BE2C (cell line): ENCODE results near the gene SPACA9.

Experiments used
- DNase-seq: peaks from one replicate; pipeline ENCODE4 v3.0.0-alpha.2; 2020
- H3K27me3 ChIP-seq: fragments of 250-450 bp; sonication (Bioruptor Pico); 2 replicates; pipeline ENCODE4 v1.5.1; 2020; ENCODE audit warnings: mild to moderate bottlenecking
- H3K36me3 ChIP-seq: fragments of 250-450 bp; sonication (Bioruptor Pico); 2 replicates; pipeline ENCODE4 v1.5.1; 2020; ENCODE audit warnings: mild to moderate bottlenecking
- H3K4me1 ChIP-seq: fragments of 250-450 bp; sonication (Bioruptor Pico); 2 replicates; pipeline ENCODE4 v1.5.1; 2020
- H3K4me3 ChIP-seq: 2 replicates; pipeline ENCODE4 v1.5.1; 2011; ENCODE audit warnings: low read depth, low read length
- H3K9me3 ChIP-seq: fragments of 250-450 bp; sonication (Bioruptor Pico); 2 replicates; pipeline ENCODE4 v1.5.1; 2020
- CTCF ChIP-seq: IDR thresholded peaks from 2 replicates; pipeline ENCODE4 v1.5.1; 2012; ENCODE audit warnings: mild to moderate bottlenecking, low read depth, low read length

The SPACA9 gene

GRCh38 chr9:132892400-132892799, 13.7 kb downstream of the SPACA9 start:
- no peaks in the 10 kb centered on the region for H3K4me1 ChIP-seq
- no peak for DNase-seq
- no peak for TF ChIP-seq CTCF

DNA sequence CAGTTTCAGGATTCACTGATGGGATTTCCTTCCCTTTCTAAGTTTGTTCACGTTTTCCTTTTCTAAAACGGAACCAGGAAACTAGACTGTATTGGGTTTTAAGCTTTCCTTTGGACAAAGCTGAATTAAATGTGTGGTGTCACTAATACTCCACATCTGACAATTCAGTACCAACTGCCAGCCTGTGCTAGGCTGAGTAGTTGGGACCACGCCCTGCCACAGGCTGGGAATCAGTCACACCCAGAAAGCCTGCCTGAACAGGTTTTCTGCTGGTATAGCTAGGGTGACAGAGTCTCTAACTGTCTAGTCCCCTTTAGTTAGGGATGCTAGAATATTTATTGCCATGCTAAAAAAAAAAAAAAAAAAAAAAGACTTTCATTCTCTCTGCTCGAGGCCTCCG, 15.6 kb downstream of the SPACA9 start:
- no peak overlapping the region for H3K4me3 ChIP-seq
- H3K36me3 ChIP-seq, result peaks cover 23% of the 10 kb centered on the region
- H3K4me1 ChIP-seq, result no peaks in the 10 kb centered on the region
- no peaks in the 10 kb centered on the region for H3K9me3 ChIP-seq
- no peak for TF ChIP-seq CTCF
- no peaks in the 10 kb centered on the region for H3K27me3 ChIP-seq
- DNase-seq, result no peak

More at GRCh38 chr9:132892400-132892799, 13.7 kb downstream of the SPACA9 start:
- H3K9me3 ChIP-seq, result no peaks in the 10 kb centered on the region
- no peaks in the 10 kb centered on the region for H3K27me3 ChIP-seq
- peaks cover 17% of the 10 kb centered on the region for H3K36me3 ChIP-seq
- no peak overlapping the region for H3K4me3 ChIP-seq

DNA sequence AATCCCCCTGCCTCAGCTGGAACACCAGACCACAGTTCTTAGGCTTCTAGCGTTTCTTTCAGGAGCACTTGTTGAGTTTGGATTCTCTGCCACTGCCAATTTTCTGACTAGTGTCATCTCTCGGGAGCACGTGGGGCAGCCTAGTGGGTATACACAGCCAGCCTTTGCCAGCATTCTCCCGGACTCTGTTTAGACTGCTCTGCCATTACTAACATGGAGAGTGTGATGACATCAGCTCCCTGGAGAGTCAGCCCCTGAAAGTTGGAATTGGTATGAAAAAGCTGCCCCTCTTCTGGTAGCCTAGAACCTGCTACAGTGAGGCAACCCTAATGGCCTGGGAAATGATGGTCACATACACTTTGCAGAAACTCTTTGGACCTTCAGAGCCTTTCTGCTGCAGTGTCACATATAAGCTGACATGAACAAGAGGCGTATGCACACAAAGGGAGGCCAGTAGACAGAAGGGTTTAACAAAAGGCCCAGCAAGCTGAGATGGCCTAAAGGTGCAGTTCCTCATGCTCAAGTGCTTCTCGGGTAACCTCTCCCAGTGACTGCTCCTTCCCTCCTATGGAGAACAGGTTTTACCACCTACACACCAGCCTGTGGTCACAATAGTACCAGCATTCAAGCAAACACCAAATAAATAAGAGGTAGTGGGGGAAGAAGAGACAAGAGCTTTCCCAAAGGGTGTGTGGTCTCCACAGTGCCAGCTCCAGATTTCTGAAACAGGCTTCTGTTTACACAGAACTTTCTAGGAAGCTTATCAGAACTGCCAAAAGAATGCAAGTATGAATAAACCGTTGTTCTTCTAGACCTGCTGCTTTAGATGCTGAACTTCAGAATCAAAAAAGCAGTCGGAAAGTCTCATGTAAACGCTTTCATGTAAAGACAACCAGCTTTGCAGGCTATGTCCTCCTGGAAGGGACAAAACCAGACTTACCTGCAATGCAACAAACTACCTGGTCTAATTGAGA, 16.5 kb downstream of the SPACA9 start:
- no peak for TF ChIP-seq CTCF
- Histone ChIP-seq H3K9me3 (no peaks in the 10 kb centered on the region), H3K36me3 (peaks cover 28% of the 10 kb centered on the region), H3K4me1 (no peaks in the 10 kb centered on the region), H3K27me3 (no peaks in the 10 kb centered on the region), H3K4me3 (no peak overlapping the region)
- DNase-seq, result no peak

DNA sequence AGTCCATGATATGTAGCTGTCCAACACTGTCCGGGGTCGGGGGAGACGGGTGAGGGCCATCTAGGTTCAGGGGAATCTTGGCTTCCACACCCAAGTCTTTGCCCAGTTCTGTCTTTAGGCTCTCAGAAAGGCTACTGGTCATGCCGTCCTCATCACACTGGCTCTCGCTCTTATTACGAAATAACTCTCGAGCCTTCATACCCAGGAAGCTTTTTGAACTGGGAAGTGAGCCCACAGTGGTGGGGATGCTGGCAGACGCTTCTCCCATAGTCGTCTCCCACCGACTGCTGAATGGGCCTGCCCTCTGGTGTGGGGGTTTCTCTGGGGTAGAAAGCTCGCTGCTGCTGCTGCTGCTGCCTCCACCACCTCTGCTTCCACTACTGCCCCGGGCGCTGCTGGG, 17.6 kb downstream of the SPACA9 start:
- H3K36me3 ChIP-seq, result peaks cover 39% of the 10 kb centered on the region
- H3K4me1 ChIP-seq, result no peaks in the 10 kb centered on the region
- no peaks in the 10 kb centered on the region for H3K9me3 ChIP-seq
- no peaks in the 10 kb centered on the region for H3K27me3 ChIP-seq
- no peak for TF ChIP-seq CTCF
- DNase-seq, result no peak
- H3K4me3 ChIP-seq, result no peak overlapping the region

DNA sequence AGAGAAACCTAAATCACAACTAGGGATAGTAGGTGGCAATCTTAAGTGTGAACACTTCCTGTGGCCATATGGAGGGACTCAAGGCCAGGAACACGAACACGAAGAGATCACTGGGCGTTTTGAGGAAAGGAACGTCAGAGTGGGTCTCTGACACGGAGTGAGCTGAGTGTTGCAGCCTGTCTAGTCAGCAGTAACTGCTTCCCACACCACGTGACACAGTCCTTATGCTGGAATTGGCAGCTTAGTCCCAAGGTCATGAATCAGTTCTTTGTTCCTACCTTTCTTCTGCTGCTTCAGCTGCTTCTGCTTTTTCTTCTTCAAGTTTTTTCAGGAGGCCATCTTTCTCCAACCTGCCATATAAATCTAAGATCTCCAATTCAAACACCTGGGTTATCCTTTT, 18.2 kb downstream of the SPACA9 start:
- Histone ChIP-seq H3K27me3 (no peaks in the 10 kb centered on the region), H3K9me3 (no peaks in the 10 kb centered on the region), H3K4me3 (no peak overlapping the region), H3K36me3 (peaks cover 43% of the 10 kb centered on the region), H3K4me1 (no peaks in the 10 kb centered on the region)
- no peak for TF ChIP-seq CTCF
- DNase-seq, result no peak

- no peak for DNase-seq
- no peaks in the 10 kb centered on the region for H3K27me3 ChIP-seq
- no peaks in the 10 kb centered on the region for H3K4me1 ChIP-seq
- no peak overlapping the region for H3K4me3 ChIP-seq
- H3K36me3 ChIP-seq, result peaks cover 43% of the 10 kb centered on the region
- no peaks in the 10 kb centered on the region for H3K9me3 ChIP-seq
- TF ChIP-seq CTCF, result no peak
Observed at GRCh38 chr9:132898051-132898450, 19.4 kb downstream of the SPACA9 start.
